SW480 (cell line): ENCODE results near the gene OPCML.

ENCODE experiments used
- DNase-seq: peaks from one replicate; pipeline ENCODE4 v3.0.0-alpha.2; 2016; ENCODE audit warnings: low spot score

The OPCML gene

DNA sequence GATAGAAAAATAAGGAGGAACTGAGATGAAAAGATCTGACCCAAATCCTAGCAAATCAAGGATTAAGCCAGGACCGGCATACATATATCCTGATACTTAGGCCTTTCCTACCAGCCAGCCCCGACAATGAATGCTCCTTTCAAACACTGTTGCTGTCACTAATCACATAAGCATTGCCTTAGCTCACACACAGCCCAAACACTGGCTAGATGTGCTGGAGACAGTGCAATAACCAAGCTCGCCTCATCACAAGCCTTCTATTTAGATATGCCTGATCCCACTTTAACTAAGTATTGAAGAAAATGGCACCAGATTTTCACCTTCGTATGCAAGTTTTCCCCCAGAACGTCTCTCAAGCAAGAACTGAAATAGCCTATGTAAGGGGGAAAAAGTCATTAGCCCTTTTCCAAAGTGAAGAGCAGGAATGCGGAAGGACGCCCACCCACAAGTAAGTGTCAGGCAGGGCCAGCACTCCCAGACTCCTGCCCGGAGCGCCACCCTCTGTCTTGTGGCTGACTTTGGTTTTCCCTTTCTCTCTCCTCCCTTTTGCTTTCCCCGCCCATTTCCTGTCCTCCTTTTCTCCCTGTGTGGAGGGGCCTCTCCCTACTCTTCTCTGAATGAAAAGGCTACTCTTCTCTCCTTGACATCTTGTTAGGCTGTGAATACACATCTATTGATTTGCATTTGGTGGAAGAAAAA is 8.9 kb upstream of the OPCML start:
- DNase-seq = no peak

GRCh38 chr11:133536198-133536597 is 3.9 kb upstream of the OPCML start:
- peak; percentile 73 for DNase-seq

DNA sequence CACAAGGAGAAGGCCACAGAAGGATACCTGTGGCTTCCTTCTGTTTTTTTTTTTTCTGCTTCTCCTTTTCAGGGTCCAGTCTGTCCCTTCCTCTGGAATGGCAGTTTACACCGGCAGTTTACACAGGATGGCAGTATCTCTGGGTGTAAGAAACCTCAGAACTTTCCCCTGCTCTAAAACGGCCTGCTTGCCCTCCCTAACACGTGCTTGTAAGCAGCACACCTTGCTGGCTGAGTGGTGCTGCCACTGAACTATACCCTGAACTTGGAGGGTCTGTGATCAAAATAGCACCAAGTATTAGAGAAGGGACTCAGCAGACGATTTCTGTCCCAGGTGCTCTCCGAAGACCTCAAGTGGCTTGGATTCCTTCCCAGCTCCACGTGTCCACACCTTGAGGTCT is 904 bp upstream of the OPCML start:
- DNase-seq = no peak

- no peak for DNase-seq
Measured at GRCh38 chr11:133531458-133531857, 843 bp downstream of the OPCML start.

GRCh38 chr11:133530501-133530835 is 1.8 kb downstream of the OPCML start:
- DNase-seq = no peak

DNA sequence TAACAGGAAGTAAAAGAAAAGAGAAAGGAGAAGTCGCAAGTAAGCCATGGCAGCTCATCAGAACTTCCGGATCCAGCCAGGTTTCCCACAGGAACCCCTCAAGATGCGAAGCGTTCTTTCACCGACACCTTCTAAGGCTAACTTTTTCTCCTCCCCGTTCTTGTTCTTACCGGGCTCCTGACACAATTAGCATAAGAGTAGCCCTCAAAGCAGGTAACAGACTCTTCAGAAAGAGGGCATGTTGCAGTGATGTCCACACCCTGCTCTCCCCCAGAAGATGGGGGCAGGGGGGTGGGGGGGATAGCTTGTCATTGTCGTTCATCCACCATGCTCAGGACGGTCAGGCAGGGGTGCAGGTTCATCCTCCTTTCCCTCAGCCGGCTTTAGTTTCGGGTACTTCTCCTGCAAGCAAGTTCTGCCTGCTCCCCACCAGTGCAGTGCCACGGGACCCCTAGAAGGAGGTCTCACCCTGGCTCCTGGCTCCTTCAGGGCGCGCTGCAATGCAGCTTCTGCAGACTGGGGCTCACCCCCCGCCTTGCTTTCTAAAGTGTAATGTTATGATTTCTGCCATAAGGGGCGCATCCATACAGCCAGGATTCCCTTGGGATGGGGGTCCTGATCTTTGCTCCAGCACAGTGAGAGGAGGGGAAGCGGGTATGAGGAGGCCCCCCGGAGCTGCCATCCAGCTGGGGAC is 2.3 kb downstream of the OPCML start:
- DNase-seq = no peak

DNA sequence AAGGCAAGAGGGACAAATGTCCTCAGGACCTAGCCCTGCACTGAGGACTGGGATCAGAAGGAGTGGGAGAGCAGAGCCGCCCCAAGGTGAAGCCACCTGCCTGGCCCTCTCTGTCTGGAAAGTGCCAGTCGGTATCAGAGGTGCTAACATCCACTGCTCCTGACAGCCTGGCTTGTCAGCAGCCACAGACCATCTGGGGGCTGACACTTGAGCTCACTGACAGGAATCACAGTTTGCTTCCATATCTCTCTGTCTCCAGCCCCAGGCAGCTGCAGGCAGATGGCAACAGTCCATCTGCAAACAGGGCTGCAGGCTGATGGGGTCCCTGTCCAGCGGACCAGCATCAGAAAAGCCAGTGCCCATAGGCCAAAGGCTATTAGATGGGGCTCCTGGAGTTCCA is 5.5 kb downstream of the OPCML start:
- DNase-seq = no peak

DNA sequence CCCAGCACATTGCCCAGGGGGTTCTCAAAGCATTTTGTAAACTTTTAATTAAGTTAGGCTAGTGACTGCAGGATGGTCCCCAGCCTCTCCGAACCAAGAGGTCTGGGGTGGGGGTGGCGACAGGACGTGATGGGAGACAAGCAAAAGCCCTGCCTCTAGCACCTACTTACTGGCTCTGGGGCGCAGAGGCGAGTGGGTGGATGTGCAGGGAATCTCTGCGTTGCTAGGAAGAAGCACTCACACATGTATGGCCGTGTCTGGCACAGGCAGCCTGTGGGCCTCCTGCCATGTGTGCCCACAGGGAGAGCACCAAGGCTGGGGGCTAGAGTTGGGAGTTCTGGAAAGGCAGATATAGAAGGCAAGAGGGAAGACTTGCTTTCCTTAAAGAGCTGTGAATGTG is 6.3 kb downstream of the OPCML start:
- DNase-seq = no peak

DNA sequence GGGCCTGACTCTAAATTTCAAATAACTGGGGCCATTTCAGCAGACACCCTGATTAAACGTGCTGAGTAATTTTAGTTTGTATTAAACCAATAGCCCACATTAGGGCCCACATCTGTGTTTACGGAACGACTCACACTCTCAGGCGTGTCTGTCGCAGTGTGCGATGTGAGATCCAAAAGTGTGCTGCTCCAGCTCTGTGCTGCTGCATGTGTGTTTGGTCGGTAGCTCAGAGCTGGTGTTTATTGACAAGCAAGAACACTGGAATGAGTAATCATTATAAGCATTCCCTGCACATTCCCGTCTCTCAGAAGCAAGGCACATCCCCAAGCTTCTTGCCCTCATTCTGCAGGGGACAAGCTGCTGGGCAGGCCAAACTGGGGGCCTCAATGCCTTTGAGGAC is 7.8 kb downstream of the OPCML start:
- DNase-seq = no peak

GRCh38 chr11:133522344-133522743 is 10.0 kb downstream of the OPCML start:
- DNase-seq = no peak

DNA sequence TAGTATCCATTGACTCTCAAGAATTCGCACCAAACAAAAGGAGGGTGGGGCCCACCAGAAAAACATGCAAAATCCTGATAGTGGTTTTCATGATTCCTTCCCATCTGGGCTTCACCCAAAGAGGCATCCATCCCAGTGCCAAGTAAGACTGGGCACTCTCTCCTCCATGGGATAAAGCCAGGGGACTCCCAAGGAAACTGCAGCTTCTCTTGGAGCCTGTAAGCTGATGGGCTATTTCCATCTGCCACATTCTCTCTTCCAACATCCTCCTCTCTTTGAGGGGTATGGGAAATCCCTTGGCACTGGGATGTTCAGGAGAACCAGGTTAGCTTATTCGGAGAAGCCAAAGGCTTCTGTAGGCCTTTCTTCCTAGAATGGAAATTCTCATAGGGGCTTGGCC is 10.8 kb downstream of the OPCML start:
- DNase-seq = no peak

GRCh38 chr11:133520707-133521106 is 11.6 kb downstream of the OPCML start:
- no peak for DNase-seq

- DNase-seq = no peak
Measured at GRCh38 chr11:133519560-133519959, 12.7 kb downstream of the OPCML start.

DNA sequence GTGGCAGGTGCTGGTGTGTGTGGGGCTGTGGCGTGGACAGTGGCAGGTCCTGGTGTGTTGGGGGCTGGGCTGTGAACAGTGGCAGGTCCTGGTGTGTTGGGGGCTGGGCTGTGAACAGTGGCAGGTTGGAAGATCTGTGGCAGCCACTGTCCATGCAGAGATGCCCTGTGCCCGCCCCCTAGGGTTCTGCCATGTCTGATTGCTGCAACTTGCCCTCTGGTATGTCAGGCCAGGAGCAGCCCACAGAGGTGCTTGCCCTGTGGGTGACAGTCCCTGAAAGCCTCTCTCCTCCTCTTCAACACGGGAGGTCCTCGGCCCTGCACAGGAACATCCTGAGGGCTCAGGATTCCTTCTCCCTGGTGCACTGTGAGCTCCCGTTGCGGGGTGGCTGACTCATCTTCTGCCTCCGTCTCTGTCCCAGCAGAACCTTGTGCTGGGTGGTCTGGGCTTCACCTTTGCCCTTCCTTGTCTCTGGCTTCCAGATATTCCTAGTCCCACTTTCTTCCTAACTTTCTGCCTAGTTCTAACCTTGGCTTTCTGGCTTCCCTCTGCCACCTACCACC is 13.5 kb downstream of the OPCML start:
- DNase-seq = no peak

GRCh38 chr11:133516845-133517244 is 15.5 kb downstream of the OPCML start:
- no peak for DNase-seq

GRCh38 chr11:133515107-133515506 is 17.2 kb downstream of the OPCML start:
- DNase-seq = no peak

DNA sequence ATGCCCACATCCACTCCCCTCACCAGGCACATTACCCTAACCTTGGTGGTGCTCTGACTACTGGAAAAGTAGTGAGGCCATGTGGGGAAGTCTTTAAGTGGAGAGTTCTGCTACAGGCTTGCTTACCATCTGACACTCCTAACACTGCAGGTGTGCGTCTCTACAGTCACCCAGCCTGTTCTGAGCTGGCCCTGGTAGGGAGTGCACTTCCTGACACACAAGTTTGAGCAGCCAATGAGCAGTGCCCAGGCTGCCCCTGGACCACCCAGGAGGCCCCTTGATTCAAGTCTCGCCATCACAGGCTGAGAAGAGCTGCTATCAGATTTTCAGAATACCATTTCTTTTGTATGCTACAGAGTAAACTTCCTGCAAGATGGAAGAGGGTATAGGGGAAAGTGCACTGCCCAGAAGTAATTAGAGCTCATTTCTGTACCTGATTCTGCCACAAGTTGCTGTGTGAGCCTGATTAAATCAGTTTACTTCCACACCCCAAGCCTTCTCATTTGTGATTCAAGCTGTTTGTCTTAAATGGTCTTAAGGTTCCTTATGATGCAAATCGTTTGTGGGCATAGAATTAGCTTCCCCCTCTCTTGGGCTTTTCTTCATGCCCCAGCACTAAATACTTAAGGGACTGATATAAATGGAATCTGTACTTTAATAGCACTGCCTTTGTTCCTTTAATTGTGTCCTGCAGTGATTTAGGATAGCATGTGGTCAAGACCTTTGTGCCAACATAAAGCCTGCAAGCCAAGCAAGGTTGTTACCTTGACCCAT is 22.2 kb downstream of the OPCML start:
- DNase-seq = no peak

GRCh38 chr11:133508468-133508867 is 23.8 kb downstream of the OPCML start:
- DNase-seq = no peak

- no peak for DNase-seq
Measured at GRCh38 chr11:133507185-133507584, 25.1 kb downstream of the OPCML start.

DNA sequence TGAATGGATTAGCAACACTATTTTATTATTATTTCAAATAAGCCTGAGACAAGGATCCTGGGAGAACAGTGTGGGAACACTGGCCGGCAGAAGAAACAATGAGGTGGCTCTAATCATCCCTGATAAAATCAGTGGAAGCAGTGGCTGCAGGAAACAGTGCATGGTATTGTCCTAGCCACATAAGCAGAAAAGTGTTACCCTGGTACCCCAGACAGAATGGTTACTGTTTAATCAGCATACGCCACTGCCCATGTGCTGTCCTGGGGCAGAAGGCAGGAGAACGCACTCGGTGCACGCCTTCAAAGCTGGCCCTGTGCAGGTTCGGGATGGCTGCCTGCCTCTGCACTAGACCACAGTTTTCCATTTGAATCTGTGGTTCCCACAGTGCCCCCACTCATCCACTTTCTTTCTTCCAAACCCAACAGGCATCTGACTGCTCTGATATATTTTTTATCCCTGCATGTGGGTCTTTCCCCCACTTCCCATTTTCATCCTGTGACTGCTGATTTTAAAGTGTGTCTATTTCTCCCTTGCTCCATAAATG is 25.7 kb downstream of the OPCML start:
- DNase-seq = no peak

DNA sequence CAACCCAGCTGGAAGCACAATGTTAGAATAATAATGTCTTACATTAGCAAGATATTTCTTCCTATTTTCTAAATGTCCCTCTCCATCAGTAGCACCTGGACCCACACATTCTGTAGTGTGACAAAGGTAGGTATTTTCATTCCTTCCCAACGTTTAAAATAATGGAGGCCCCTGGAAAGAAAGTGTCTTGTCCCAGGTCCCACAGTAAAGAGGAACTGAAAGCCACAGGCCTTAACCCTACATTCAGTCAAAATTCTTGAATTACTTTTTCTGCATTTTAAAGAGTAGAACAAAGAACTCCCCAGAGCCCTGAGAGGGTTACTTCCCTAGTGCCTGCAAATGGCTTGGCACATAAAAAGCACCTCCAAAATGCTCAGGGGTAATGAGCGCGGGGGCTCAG is 26.3 kb downstream of the OPCML start:
- no peak for DNase-seq

DNA sequence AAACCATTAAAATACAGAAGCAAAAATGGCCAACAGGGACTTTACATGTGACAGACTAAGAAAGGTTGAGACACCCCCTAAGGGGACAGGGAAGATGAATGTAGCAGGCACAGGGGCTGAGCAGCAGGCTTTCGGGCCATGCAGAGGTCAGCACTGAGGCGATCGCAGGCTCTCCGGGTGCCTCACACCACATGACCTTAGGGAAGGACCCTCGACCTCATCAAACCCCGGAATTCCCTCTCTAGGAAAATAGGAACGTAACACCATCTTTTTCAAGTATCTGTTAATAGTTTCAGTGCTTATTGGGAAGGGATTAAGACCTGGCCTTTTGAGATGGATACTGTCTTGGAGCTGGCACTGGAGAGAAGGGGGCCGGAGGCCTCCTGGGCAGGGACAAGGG is 27.4 kb downstream of the OPCML start:
- no peak for DNase-seq

DNA sequence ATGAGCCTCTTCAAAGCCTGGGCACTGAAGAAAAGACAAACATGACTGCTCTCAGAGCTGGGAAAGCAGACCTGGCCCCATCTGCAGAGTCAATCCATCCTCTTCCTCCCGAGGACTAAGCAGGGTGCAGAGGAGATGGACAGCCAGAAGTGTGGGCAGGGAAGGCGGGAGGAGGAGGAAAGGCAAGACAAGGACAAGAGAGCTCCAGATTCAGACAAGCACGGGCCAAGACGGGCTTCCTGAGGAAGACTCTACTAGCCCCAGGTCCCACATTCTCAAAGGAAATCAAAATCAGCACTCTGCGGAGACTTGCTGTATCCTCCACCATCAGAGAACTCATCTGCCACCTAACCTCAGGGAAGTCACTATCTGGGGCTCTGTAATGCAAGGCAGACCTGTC is 28.5 kb downstream of the OPCML start:
- no peak for DNase-seq
